Peyer's patch (tissue), 4 donors: ENCODE results near the gene GPS1. TPM values are rescaled to one million over a fixed set of nuclear protein-coding genes. Genes with fewer than 3 reads are reported as not detected.

Experiments
- DNase-seq, 3 donors: peaks; one replicate each; pipeline ENCODE4 v3.0.0-alpha.2; 2017 to 2019
- H3K27ac ChIP-seq, 4 donors: fragments of 200-600 bp; sonication (generic); one replicate each; pipeline ENCODE4 v1.5.1; 2016 to 2019
- H3K27me3 ChIP-seq, 2 donors: fragments of 200-600 bp; sonication (generic); one replicate each; pipeline ENCODE4 v1.5.1; 2019
- H3K36me3 ChIP-seq, 3 donors: fragments of 200-600 bp; sonication (generic); one replicate each; pipeline ENCODE4 v1.5.1; 2016 to 2019
- H3K4me1 ChIP-seq, 4 donors: fragments of 200-600 bp; sonication (generic); one replicate each; pipeline ENCODE4 v1.5.1; 2016 to 2019
- H3K4me3 ChIP-seq, 4 donors: fragments of 200-600 bp; sonication (generic); 1 replicate in 3 of 4; 2 replicates in 1 of 4; pipeline ENCODE4 v1.5.1; 2016 to 2019; ENCODE audit warnings: mild to moderate bottlenecking in 1 of 4
- H3K9me3 ChIP-seq, 4 donors: fragments of 200-600 bp; sonication (generic); one replicate each; pipeline ENCODE4 v1.5.1; 2016 to 2019; ENCODE audit warnings: mild to moderate bottlenecking in 1 of 4
- CTCF ChIP-seq, 6 experiments: fragments of 450-650 bp in 4 of 6; fragments of 200-600 bp in 2 of 6; sonication (generic) in 1 of 6; IDR thresholded peaks; one replicate each; pipeline ENCODE4 v1.5.1; 2017 to 2019; ENCODE audit warnings: antibody characterized with exemption in 6 of 6, mild to moderate bottlenecking in 3 of 6, moderate library complexity in 1 of 6
- POLR2A ChIP-seq, 2 donors: fragments of 450-650 bp; IDR thresholded peaks; one replicate each; pipeline ENCODE4 v1.5.1; 2017; ENCODE audit warnings: antibody characterized with exemption in 2 of 2, mild to moderate bottlenecking in 2 of 2, moderate library complexity in 2 of 2
- total RNA-seq, 4 donors: library from RNA; depleted of rRNA; stranded (reverse); fragments of >200 nt; gene quantifications; one replicate each; pipeline ENCODE4 v1.1.0, GENCODE V29; 2016

Gene GPS1
- total RNA-seq, 4 donors from 2014 or later: 69.2 to 138 (median 88.5) TPM

DNA sequence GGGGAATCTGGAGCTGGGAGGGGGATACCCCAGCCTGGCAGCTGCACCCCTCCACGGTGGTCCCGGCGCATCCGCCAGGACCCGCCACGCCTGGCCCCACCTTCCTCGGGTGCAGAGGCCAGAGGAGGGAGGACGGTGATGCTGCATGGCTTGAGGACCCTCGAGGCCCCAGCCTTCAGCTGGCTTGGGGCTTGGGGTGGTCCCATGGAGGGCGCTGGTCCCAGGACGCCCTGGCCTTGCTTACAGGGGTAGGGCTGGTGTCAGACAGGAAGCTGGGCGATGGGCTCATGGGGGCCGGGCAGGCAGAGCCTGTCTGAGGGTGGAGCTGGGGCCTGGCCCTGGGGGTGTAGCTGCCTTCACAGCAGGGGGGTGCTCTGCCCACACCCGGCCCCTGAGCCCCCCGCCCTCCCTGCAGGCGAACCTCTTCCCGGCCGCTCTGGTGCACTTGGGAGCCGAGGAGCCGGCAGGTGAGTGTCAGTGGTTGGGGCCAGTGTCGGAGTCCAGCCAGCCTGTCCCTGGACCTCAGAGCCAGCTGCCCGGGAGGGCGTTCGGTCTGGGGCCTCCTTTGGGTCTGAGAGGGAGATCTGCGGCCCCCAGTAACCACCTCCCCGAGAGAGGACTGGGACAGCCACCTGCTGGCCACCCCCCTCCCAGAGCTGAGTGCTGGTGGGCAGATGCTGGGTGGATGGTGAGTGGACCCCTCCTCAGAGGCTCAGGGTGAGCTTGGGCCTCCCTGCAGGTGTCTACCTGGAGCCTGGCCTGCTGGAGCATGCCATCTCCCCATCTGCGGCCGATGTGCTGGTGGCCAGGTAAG lies 35.4 kb upstream of the GPS1 start:
- Histone ChIP-seq H3K4me1 (peaks cover 0 to 16% (median 3%) of the 10 kb centered on the region in 4 donors), H3K27ac (no peak overlapping the region), H3K36me3 (peaks cover 0 to 14% (median 0%) of the 10 kb centered on the region in 3 donors), H3K4me3 (no peak overlapping the region), H3K9me3 (no peaks in the 10 kb centered on the region), H3K27me3 (no peaks in the 10 kb centered on the region)
- TF ChIP-seq CTCF (IDR thresholded peaks at IDR 0.05) (no peak), POLR2A (IDR thresholded peaks at IDR 0.05) (no peak)
- DNase-seq: no peak

DNA sequence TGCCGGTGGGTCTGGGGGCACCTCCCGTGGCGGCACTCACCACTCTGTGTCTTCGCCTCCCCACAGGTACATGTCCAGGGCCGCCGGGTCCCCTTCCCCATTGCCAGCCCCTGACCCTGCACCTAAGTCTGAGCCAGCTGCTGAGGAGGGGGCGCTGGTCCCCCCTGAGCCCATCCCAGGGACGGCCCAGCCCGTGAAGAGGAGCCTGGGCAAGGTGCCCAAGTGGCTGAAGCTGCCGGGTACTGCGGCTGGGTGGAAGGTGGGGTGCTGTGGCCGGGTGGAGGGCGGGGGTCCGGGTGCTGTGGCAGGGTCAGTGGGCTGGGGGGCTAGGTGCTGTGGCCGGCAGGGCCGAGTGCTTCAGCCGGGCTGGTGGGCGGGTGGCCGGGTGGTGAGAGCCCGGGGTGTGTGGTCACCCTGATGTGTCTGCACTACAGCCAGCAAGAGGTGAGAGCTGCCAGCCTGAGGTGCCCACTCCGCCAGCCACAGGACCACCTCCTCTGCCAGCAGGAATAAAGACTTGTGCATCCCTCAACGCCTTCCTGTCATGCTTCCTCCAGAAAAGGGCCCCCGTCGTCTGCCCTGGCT lies 34.7 kb upstream of the GPS1 start:
- DNase-seq: no peak
- H3K36me3 ChIP-seq: peaks cover 0 to 14% (median 0%) of the 10 kb centered on the region in 3 donors
- H3K27me3 ChIP-seq: no peaks in the 10 kb centered on the region
- peaks cover 0 to 23% (median 10%) of the 10 kb centered on the region in 4 donors for H3K4me1 ChIP-seq
- no peak for TF ChIP-seq CTCF (IDR thresholded peaks at IDR 0.05)
- no peak for TF ChIP-seq POLR2A (IDR thresholded peaks at IDR 0.05)
- H3K9me3 ChIP-seq: no peaks in the 10 kb centered on the region
- H3K27ac ChIP-seq: no peak overlapping the region
- no peak overlapping the region for H3K4me3 ChIP-seq

DNA sequence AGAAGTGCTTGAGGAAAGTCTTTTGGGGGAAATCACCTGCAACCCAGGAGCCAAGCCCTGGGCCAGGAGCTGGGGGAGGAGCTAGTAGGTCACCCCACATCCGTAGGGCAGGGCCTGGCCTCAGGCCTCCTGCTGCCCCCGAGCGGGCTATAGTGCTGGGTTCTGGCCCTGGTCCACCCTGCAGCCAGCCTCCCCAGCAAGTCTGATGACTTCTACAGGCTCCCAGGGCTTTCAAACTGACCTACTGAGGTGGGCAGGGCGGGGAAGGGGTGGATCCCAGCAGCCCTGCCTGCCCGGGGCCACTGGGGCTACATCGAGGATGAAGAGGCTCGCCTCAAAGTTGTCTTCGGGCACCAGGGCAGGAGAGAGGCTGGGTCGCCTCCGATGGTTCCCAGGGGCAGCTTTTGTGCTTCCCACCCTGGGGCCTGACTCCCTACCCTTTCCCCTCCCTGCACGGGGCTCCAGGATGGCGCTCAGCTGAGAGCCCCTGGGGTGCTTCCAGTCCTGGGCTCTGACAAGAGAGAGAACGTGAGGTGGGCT lies 34.0 kb upstream of the GPS1 start:
- DNase-seq: no peak
- H3K27ac ChIP-seq: no peak overlapping the region
- H3K9me3 ChIP-seq: no peaks in the 10 kb centered on the region
- H3K27me3 ChIP-seq: no peaks in the 10 kb centered on the region
- TF ChIP-seq POLR2A (IDR thresholded peaks at IDR 0.05): no peak
- TF ChIP-seq CTCF (IDR thresholded peaks at IDR 0.05): no peak
- peaks cover 0 to 26% (median 14%) of the 10 kb centered on the region in 4 donors for H3K4me1 ChIP-seq
- peaks cover 0 to 14% (median 0%) of the 10 kb centered on the region in 3 donors for H3K36me3 ChIP-seq
- H3K4me3 ChIP-seq: no peak overlapping the region

DNA sequence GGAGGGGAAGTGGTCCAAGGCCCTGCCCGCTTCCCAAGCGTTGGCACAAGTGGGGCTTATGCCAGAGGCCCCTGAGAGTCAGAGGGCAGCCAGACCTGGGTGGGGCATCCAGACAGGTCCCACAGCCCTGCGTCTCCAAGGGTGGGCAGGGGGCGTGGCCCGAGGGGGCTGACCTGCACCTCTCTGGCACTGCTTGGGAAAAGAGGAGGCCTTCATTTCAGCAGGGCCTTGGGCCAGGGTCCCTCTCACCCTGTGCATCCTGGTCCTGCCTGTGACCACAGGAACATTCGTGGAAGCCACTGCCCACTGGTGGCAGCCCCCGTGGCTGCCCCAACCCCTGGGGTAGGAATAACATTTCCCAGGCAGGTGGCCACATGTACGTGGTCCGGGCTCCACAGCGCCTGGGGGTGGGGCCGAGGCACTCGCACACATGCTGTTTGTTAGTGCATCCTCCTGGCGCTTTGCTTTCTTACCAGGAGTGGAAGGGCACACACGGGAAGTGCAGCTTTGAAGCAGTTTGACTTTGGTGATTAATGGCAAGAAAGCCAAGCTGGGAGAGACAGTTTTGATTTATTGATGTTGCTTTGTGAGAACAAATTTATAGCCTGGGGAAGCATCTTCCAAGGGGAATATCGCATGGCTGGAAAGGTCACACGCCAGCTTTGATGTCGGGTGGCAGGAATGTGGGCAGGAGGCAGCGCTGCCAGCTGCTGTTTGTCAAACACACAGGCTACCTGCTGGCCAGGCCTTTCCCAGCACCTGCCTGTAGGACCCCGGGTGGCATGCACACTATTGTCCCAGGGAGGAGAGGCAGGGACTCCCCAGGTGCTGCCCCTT lies 33.3 kb upstream of the GPS1 start:
- no peaks in the 10 kb centered on the region for H3K9me3 ChIP-seq
- TF ChIP-seq POLR2A (IDR thresholded peaks at IDR 0.05) (no peak), CTCF (IDR thresholded peaks at IDR 0.05) (no peak)
- H3K4me3 ChIP-seq: no peak overlapping the region
- peaks cover 0 to 26% (median 14%) of the 10 kb centered on the region in 4 donors for H3K4me1 ChIP-seq
- no peak overlapping the region for H3K27ac ChIP-seq
- H3K36me3 ChIP-seq: peaks cover 0 to 14% (median 0%) of the 10 kb centered on the region in 3 donors
- H3K27me3 ChIP-seq: no peaks in the 10 kb centered on the region
- DNase-seq: no peak

DNA sequence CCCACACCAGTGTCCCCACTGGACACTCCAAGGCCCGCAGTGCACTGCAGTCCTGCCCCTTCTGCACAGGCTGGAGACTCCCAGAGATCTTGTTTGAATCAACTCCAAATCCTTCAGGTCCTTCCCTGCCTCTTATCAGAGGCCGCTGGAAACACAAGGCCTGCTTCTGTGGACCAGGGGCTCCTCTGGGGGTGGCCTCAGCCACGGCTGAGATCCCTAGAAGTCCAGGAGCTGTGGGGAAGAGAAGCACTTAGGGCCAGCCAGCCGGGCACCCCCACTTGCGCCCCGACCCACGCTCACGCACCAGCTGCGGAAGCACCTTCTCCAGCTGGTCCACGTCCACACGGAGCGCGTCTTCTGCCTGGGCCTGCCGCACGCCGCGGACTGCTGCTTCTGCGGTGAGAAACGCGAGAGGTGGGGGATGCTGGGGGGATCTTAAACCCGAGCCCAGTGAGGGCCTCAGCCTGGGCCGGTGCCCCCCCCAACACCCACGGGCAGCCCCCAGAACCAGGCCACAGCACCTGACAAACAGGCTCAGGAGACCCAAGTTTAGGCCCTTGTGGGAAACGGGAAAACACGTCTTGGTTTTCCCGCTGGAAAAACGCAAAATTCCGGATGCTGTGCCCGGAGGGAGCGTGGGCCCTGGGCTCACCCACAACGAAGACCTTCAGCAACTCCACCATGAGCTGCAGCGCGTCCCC lies 32.6 kb upstream of the GPS1 start:
- peaks cover 3 to 31% (median 19%) of the 10 kb centered on the region in 4 donors for H3K4me1 ChIP-seq
- no peak overlapping the region for H3K4me3 ChIP-seq
- no peak overlapping the region for H3K27ac ChIP-seq
- no peaks in the 10 kb centered on the region for H3K27me3 ChIP-seq
- peaks cover 0 to 14% (median 0%) of the 10 kb centered on the region in 3 donors for H3K36me3 ChIP-seq
- no peak for DNase-seq
- TF ChIP-seq CTCF (IDR thresholded peaks at IDR 0.05) (no peak), POLR2A (IDR thresholded peaks at IDR 0.05) (no peak)
- H3K9me3 ChIP-seq: no peaks in the 10 kb centered on the region
